Measurements from ENCODE around the gene PSMC3IP. TPM values are rescaled to one million over a fixed set of nuclear protein-coding genes. Genes with fewer than 3 reads are reported as not detected.

Gene PSMC3IP
- polyA plus RNA-seq, 1 donor: 8.6 TPM

GRCh38 chr17:42568341-42569111 lies 9.0 kb downstream of the PSMC3IP start:
- Histone ChIP-seq H3K4me3 (ENCODE audit: low read length) (no peak overlapping the region), H3K4me1 (ENCODE audit: control insufficient read depth, insufficient read depth, low read length) (peaks cover 33% of the 10 kb centered on the region), H3K36me3 (ENCODE audit: control insufficient read depth, insufficient read depth, low read length) (peaks cover 75% of the 10 kb centered on the region), H3K27ac (ENCODE audit: low read length) (peak overlapping the region; percentile 27), H3K27me3 (ENCODE audit: control insufficient read depth, insufficient read depth, low read length) (no peaks in the 10 kb centered on the region), H3K9me3 (ENCODE audit: control insufficient read depth, low read depth, low read length) (no peaks in the 10 kb centered on the region)
- no CpG with 5 or more reads among the region's 14 CpGs for WGBS (ENCODE audit: insufficient coverage, low lambda C conversion rate)
- DNase-seq: no peak

- Histone ChIP-seq H3K36me3 (ENCODE audit: control insufficient read depth, insufficient read depth, low read length) (peaks cover 60% of the 10 kb centered on the region), H3K4me3 (ENCODE audit: low read length) (peak within 1 kb of the TSS; percentile 88), H3K4me1 (ENCODE audit: control insufficient read depth, insufficient read depth, low read length) (peaks cover 41% of the 10 kb centered on the region), H3K27me3 (ENCODE audit: control insufficient read depth, insufficient read depth, low read length) (no peaks in the 10 kb centered on the region), H3K9me3 (ENCODE audit: control insufficient read depth, low read depth, low read length) (no peaks in the 10 kb centered on the region), H3K27ac (ENCODE audit: low read length) (peak within 1 kb of the TSS; percentile 91)
- DNase-seq: peak; percentile 94 to 96
- WGBS (ENCODE audit: insufficient coverage, low lambda C conversion rate): no CpG with 5 or more reads among the region's 72 CpGs
These were observed 10.5 kb downstream of the PSMC3IP start, which contains the start of gene MLX for GRCh38 chr17:42566883-42567573. Gene MLX, plus strand, starts transcription at chr17:42567100. Its CDS starts 25 bp downstream, at chr17:42567125.

- WGBS (ENCODE audit: insufficient coverage, low lambda C conversion rate): no CpG with 5 or more reads among the region's 28 CpGs
- no peaks in the 10 kb centered on the region for H3K9me3 ChIP-seq (ENCODE audit: control insufficient read depth, low read depth, low read length)
- peak overlapping the region; percentile 88 for H3K4me3 ChIP-seq (ENCODE audit: low read length)
- no peaks in the 10 kb centered on the region for H3K27me3 ChIP-seq (ENCODE audit: control insufficient read depth, insufficient read depth, low read length)
- peaks cover 53% of the 10 kb centered on the region for H3K36me3 ChIP-seq (ENCODE audit: control insufficient read depth, insufficient read depth, low read length)
- peaks cover 46% of the 10 kb centered on the region for H3K4me1 ChIP-seq (ENCODE audit: control insufficient read depth, insufficient read depth, low read length)
- DNase-seq: no peak
- H3K27ac ChIP-seq (ENCODE audit: low read length): peak overlapping the region; percentile 91
These were observed 11.2 kb downstream of the PSMC3IP start for GRCh38 chr17:42566215-42566882.

- no peak overlapping the region for H3K4me3 ChIP-seq (ENCODE audit: low read length)
- no peak for DNase-seq
- no CpG with 5 or more reads among the region's 16 CpGs for WGBS (ENCODE audit: insufficient coverage, low lambda C conversion rate)
- H3K36me3 ChIP-seq (ENCODE audit: control insufficient read depth, insufficient read depth, low read length): peaks cover 47% of the 10 kb centered on the region
- H3K4me1 ChIP-seq (ENCODE audit: control insufficient read depth, insufficient read depth, low read length): peaks cover 47% of the 10 kb centered on the region
- H3K9me3 ChIP-seq (ENCODE audit: control insufficient read depth, low read depth, low read length): no peaks in the 10 kb centered on the region
- H3K27me3 ChIP-seq (ENCODE audit: control insufficient read depth, insufficient read depth, low read length): no peaks in the 10 kb centered on the region
- H3K27ac ChIP-seq (ENCODE audit: low read length): no peak overlapping the region
These were observed 11.9 kb downstream of the PSMC3IP start for GRCh38 chr17:42565523-42566214.

- Histone ChIP-seq H3K9me3 (ENCODE audit: control insufficient read depth, low read depth, low read length) (no peaks in the 10 kb centered on the region), H3K36me3 (ENCODE audit: control insufficient read depth, insufficient read depth, low read length) (peaks cover 42% of the 10 kb centered on the region), H3K27me3 (ENCODE audit: control insufficient read depth, insufficient read depth, low read length) (no peaks in the 10 kb centered on the region), H3K4me3 (ENCODE audit: low read length) (no peak overlapping the region), H3K27ac (ENCODE audit: low read length) (no peak overlapping the region), H3K4me1 (ENCODE audit: control insufficient read depth, insufficient read depth, low read length) (peaks cover 47% of the 10 kb centered on the region)
- no peak for DNase-seq
- no CpG with 5 or more reads among the region's 15 CpGs for WGBS (ENCODE audit: insufficient coverage, low lambda C conversion rate)
These were observed 12.6 kb downstream of the PSMC3IP start for GRCh38 chr17:42564815-42565522.

GRCh38 chr17:42563950-42564349 lies 13.6 kb downstream of the PSMC3IP start:
- Histone ChIP-seq H3K4me3 (ENCODE audit: low read length) (no peak overlapping the region), H3K27me3 (ENCODE audit: control insufficient read depth, insufficient read depth, low read length) (no peaks in the 10 kb centered on the region), H3K27ac (ENCODE audit: low read length) (no peak overlapping the region), H3K36me3 (ENCODE audit: control insufficient read depth, insufficient read depth, low read length) (peaks cover 32% of the 10 kb centered on the region), H3K9me3 (ENCODE audit: control insufficient read depth, low read depth, low read length) (no peaks in the 10 kb centered on the region), H3K4me1 (ENCODE audit: control insufficient read depth, insufficient read depth, low read length) (peaks cover 42% of the 10 kb centered on the region)
- no CpG with 5 or more reads among the region's 9 CpGs for WGBS (ENCODE audit: insufficient coverage, low lambda C conversion rate)
- DNase-seq: no peak

- Histone ChIP-seq H3K9me3 (ENCODE audit: control insufficient read depth, low read depth, low read length) (no peaks in the 10 kb centered on the region), H3K27ac (ENCODE audit: low read length) (no peak overlapping the region), H3K4me3 (ENCODE audit: low read length) (peak overlapping the region; percentile 81), H3K27me3 (ENCODE audit: control insufficient read depth, insufficient read depth, low read length) (no peaks in the 10 kb centered on the region), H3K36me3 (ENCODE audit: control insufficient read depth, insufficient read depth, low read length) (peaks cover 28% of the 10 kb centered on the region), H3K4me1 (ENCODE audit: control insufficient read depth, insufficient read depth, low read length) (peaks cover 38% of the 10 kb centered on the region)
- DNase-seq: no peak
- WGBS (ENCODE audit: insufficient coverage, low lambda C conversion rate): no CpG with 5 or more reads among the region's 1 CpG
These were observed 14.0 kb downstream of the PSMC3IP start for GRCh38 chr17:42563543-42563942.

- H3K4me3 ChIP-seq (ENCODE audit: low read length): peak overlapping the region; percentile 81
- no peak for DNase-seq
- no peaks in the 10 kb centered on the region for H3K9me3 ChIP-seq (ENCODE audit: control insufficient read depth, low read depth, low read length)
- no CpG with 5 or more reads among the region's 14 CpGs for WGBS (ENCODE audit: insufficient coverage, low lambda C conversion rate)
- peaks cover 33% of the 10 kb centered on the region for H3K4me1 ChIP-seq (ENCODE audit: control insufficient read depth, insufficient read depth, low read length)
- no peaks in the 10 kb centered on the region for H3K27me3 ChIP-seq (ENCODE audit: control insufficient read depth, insufficient read depth, low read length)
- H3K27ac ChIP-seq (ENCODE audit: low read length): peak overlapping the region; percentile 85
- H3K36me3 ChIP-seq (ENCODE audit: control insufficient read depth, insufficient read depth, low read length): peaks cover 26% of the 10 kb centered on the region
These were observed 14.4 kb downstream of the PSMC3IP start for GRCh38 chr17:42563143-42563509.

GRCh38 chr17:42562388-42563142 lies 15.0 kb downstream of the PSMC3IP start:
- Histone ChIP-seq H3K27me3 (ENCODE audit: control insufficient read depth, insufficient read depth, low read length) (no peaks in the 10 kb centered on the region), H3K4me3 (ENCODE audit: low read length) (peak overlapping the region; percentile 81), H3K4me1 (ENCODE audit: control insufficient read depth, insufficient read depth, low read length) (peaks cover 30% of the 10 kb centered on the region), H3K36me3 (ENCODE audit: control insufficient read depth, insufficient read depth, low read length) (peaks cover 26% of the 10 kb centered on the region), H3K27ac (ENCODE audit: low read length) (peak overlapping the region; percentile 85), H3K9me3 (ENCODE audit: control insufficient read depth, low read depth, low read length) (no peaks in the 10 kb centered on the region)
- no CpG with 5 or more reads among the region's 48 CpGs for WGBS (ENCODE audit: insufficient coverage, low lambda C conversion rate)
- peak; percentile 35 to 71 for DNase-seq

All from large intestine (tissue), 3 donors.